HepG2 (cell line): Measurements from ENCODE around the gene LAMA5. TPM values are rescaled to one million over a fixed set of nuclear protein-coding genes. Genes with fewer than 3 reads are reported as not detected.

Experiments used
- ARNT ChIP-seq: fragments of 450-650 bp; IDR thresholded peaks from 2 replicates; pipeline ENCODE4 v1.6.1; 2017
- ELF1 ChIP-seq: sonication (generic); formaldehyde crosslinking; IDR thresholded peaks from 2 replicates; pipeline ENCODE4 v1.4.0; 2020; ENCODE audit warnings: missing genetic modification reagents
- FIP1L1 ChIP-seq: fragments of 200-400 bp; formaldehyde crosslinking; IDR thresholded peaks from 2 replicates; pipeline ENCODE4 v1.6.1; 2018; ENCODE audit warnings: low read depth, mild to moderate bottlenecking, low read length, moderate library complexity, borderline replicate concordance; ENCODE audit not compliant: insufficient read depth
- HMG20B ChIP-seq: conservative IDR thresholded peaks from 2 replicates; pipeline ENCODE4 v1.6.1; 2016; ENCODE audit warnings: missing genetic modification reagents, missing compliant biosample characterization
- NR2F1 ChIP-seq, 2 experiments: fragments of 450-650 bp in 1 of 2; formaldehyde crosslinking in 1 of 2; IDR thresholded peaks; 2 replicates each; pipeline versions ENCODE4 v1.5.0 to v1.6.1; 2016 to 2020; ENCODE audit warnings: mild to moderate bottlenecking in 1 of 2, missing compliant biosample characterization in 1 of 2, missing genetic modification reagents in 1 of 2, moderate library complexity in 1 of 2
- RBM22 ChIP-seq: fragments of 200-400 bp; formaldehyde crosslinking; optimal IDR thresholded peaks from 2 replicates; pipeline ENCODE3; 2017; ENCODE audit warnings: mild to moderate bottlenecking, low read length, moderate library complexity
- SAP130 ChIP-seq: IDR thresholded peaks from 2 replicates; pipeline ENCODE4 v1.6.1; 2016; ENCODE audit warnings: low read depth
- SCMH1 ChIP-seq: sonication (generic); formaldehyde crosslinking; IDR thresholded peaks from 2 replicates; pipeline ENCODE4 v1.9.0; 2021; ENCODE audit warnings: missing genetic modification reagents, mild to moderate bottlenecking, borderline replicate concordance
- SKI ChIP-seq: fragments of 450-650 bp; IDR thresholded peaks from one replicate; pipeline ENCODE4 v1.6.1; 2018; ENCODE audit warnings: mild to moderate bottlenecking; ENCODE audit not compliant: partially characterized antibody
- SMAD3 ChIP-seq: sonication (generic); formaldehyde crosslinking; IDR thresholded peaks from 2 replicates; pipeline ENCODE4 v1.4.0; 2020; ENCODE audit warnings: missing genetic modification reagents
- ZBTB20 ChIP-seq: sonication (generic); formaldehyde crosslinking; IDR thresholded peaks from 2 replicates; pipeline ENCODE4 v1.8.1; 2023; ENCODE audit warnings: missing genetic modification reagents, low read depth, mild to moderate bottlenecking, borderline replicate concordance
- ZNF180 ChIP-seq: sonication (generic); formaldehyde crosslinking; IDR thresholded peaks from 2 replicates; pipeline ENCODE4 v1.4.0; 2020; ENCODE audit warnings: low read depth, missing genetic modification reagents, borderline replicate concordance
- ZNF550 ChIP-seq: sonication (generic); formaldehyde crosslinking; IDR thresholded peaks from 2 replicates; pipeline ENCODE4 v1.4.0; 2020; ENCODE audit warnings: mild to moderate bottlenecking, missing genetic modification reagents, borderline replicate concordance
- polyA plus RNA-seq, 8 experiments: library from polyadenylated mRNA; depleted of rRNA in 3 of 8; stranded (reverse) in 7 of 8; unstranded in 1 of 8; fragments of >200 nt; fragmentation: Illumina TruSeq in 4 of 8; extraction: Trizol in 4 of 8; gene quantifications; 2 replicates each; pipeline versions ENCODE4 v1.2.1 to v1.2.3, GENCODE V29; 2011 to 2016; ENCODE audit warnings: low read depth in 4 of 8, missing spikeins in 1 of 8, mixed read lengths in 1 of 8; ENCODE audit not compliant: insufficient read depth in 1 of 8
- total RNA-seq, 5 experiments: library from RNA; depleted of rRNA; stranded (reverse); fragments of >200 nt; fragmentation: Illumina TruSeq; extraction: Trizol; gene quantifications; 2 replicates each; pipeline ENCODE4 v1.2.3, GENCODE V29; 2016; ENCODE audit warnings: low read depth in 1 of 5
- TF ChIP-seq, protein P1 (sequence below): sonication (generic); formaldehyde crosslinking; IDR thresholded peaks from 2 replicates; pipeline ENCODE4 v1.9.0; 2021; ENCODE audit warnings: mild to moderate bottlenecking, missing genetic modification reagents
- TF ChIP-seq, protein P2 (sequence below): sonication (generic); formaldehyde crosslinking; conservative IDR thresholded peaks from 2 replicates; pipeline ENCODE4 v1.8.1; 2023; ENCODE audit warnings: missing genetic modification reagents
- TF ChIP-seq, protein P3 (sequence below): sonication (generic); formaldehyde crosslinking; IDR thresholded peaks from 2 replicates; pipeline ENCODE4 v1.4.0; 2020; ENCODE audit warnings: mild to moderate bottlenecking, missing genetic modification reagents
- TF ChIP-seq, protein P4 (sequence below): sonication (generic); formaldehyde crosslinking; IDR thresholded peaks from 2 replicates; pipeline ENCODE4 v1.5.1; 2020; ENCODE audit warnings: mild to moderate bottlenecking, missing genetic modification reagents, moderate library complexity

LAMA5 gene
- total and polyA plus RNA-seq, 2 of the 13 experiments (the other 11 are each of a cell fraction or from before 2014, with no cell fraction given) = 21.0 to 44.7 TPM

DNA sequence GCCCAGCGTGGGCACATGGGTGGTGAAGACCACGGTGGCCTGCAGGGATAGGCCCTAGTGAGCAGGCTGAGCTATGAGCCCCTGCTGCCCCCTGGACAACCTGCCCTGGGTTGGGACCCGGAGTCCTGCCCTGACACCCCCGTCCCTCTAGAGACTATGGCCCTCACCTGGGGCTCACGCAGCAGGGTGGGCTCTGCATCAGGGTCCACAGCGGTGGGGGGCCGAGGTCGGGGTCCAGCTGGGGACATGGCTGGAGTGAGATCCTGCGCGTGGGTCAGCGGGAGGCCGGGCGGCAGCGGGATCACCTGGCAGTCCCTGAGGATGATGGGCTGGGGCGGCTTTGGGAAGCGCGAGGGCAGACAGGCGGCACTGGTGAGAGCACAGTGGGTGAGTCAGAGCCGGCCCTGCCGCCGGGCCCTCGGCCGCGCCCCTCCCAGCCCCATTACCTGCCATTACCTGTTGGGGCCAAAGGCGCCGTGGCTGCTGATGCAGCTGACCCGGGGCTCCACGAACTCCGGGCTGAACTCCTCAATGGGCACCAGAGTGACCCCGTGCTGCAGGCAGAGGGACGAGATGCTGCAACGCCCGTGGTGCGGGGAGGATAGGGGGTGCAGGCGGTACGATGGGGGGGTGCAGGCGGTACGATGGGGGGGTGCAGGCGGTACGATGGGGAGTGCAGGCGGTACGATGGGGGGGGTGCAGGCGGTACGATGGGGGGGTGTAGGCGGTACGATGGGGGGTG, 36.4 kb downstream of the LAMA5 start (continued):
- TF ChIP-seq, protein P1, sequence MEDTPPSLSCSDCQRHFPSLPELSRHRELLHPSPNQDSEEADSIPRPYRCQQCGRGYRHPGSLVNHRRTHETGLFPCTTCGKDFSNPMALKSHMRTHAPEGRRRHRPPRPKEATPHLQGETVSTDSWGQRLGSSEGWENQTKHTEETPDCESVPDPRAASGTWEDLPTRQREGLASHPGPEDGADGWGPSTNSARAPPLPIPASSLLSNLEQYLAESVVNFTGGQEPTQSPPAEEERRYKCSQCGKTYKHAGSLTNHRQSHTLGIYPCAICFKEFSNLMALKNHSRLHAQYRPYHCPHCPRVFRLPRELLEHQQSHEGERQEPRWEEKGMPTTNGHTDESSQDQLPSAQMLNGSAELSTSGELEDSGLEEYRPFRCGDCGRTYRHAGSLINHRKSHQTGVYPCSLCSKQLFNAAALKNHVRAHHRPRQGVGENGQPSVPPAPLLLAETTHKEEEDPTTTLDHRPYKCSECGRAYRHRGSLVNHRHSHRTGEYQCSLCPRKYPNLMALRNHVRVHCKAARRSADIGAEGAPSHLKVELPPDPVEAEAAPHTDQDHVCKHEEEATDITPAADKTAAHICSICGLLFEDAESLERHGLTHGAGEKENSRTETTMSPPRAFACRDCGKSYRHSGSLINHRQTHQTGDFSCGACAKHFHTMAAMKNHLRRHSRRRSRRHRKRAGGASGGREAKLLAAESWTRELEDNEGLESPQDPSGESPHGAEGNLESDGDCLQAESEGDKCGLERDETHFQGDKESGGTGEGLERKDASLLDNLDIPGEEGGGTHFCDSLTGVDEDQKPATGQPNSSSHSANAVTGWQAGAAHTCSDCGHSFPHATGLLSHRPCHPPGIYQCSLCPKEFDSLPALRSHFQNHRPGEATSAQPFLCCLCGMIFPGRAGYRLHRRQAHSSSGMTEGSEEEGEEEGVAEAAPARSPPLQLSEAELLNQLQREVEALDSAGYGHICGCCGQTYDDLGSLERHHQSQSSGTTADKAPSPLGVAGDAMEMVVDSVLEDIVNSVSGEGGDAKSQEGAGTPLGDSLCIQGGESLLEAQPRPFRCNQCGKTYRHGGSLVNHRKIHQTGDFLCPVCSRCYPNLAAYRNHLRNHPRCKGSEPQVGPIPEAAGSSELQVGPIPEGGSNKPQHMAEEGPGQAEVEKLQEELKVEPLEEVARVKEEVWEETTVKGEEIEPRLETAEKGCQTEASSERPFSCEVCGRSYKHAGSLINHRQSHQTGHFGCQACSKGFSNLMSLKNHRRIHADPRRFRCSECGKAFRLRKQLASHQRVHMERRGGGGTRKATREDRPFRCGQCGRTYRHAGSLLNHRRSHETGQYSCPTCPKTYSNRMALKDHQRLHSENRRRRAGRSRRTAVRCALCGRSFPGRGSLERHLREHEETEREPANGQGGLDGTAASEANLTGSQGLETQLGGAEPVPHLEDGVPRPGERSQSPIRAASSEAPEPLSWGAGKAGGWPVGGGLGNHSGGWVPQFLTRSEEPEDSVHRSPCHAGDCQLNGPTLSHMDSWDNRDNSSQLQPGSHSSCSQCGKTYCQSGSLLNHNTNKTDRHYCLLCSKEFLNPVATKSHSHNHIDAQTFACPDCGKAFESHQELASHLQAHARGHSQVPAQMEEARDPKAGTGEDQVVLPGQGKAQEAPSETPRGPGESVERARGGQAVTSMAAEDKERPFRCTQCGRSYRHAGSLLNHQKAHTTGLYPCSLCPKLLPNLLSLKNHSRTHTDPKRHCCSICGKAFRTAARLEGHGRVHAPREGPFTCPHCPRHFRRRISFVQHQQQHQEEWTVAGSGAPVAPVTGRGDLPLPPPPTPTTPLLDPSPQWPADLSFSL (CRISPR knock-in tag) = no peak
- TF ChIP-seq, protein P2, sequence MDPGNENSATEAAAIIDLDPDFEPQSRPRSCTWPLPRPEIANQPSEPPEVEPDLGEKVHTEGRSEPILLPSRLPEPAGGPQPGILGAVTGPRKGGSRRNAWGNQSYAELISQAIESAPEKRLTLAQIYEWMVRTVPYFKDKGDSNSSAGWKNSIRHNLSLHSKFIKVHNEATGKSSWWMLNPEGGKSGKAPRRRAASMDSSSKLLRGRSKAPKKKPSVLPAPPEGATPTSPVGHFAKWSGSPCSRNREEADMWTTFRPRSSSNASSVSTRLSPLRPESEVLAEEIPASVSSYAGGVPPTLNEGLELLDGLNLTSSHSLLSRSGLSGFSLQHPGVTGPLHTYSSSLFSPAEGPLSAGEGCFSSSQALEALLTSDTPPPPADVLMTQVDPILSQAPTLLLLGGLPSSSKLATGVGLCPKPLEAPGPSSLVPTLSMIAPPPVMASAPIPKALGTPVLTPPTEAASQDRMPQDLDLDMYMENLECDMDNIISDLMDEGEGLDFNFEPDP (CRISPR knock-in tag) = no peak
- no peak for TF ChIP-seq ZNF180 (CRISPR knock-in tag)
- TF ChIP-seq RBM22 = peak; percentile 15
- TF ChIP-seq, protein P3, sequence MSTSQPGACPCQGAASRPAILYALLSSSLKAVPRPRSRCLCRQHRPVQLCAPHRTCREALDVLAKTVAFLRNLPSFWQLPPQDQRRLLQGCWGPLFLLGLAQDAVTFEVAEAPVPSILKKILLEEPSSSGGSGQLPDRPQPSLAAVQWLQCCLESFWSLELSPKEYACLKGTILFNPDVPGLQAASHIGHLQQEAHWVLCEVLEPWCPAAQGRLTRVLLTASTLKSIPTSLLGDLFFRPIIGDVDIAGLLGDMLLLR = no peak
- no peak for TF ChIP-seq SMAD3 (CRISPR knock-in tag)
- TF ChIP-seq ELF1 (CRISPR knock-in tag) = no peak
- TF ChIP-seq SAP130 (CRISPR knock-in tag) = no peak
- TF ChIP-seq HMG20B (CRISPR knock-in tag) = no peak
- TF ChIP-seq, protein P4, sequence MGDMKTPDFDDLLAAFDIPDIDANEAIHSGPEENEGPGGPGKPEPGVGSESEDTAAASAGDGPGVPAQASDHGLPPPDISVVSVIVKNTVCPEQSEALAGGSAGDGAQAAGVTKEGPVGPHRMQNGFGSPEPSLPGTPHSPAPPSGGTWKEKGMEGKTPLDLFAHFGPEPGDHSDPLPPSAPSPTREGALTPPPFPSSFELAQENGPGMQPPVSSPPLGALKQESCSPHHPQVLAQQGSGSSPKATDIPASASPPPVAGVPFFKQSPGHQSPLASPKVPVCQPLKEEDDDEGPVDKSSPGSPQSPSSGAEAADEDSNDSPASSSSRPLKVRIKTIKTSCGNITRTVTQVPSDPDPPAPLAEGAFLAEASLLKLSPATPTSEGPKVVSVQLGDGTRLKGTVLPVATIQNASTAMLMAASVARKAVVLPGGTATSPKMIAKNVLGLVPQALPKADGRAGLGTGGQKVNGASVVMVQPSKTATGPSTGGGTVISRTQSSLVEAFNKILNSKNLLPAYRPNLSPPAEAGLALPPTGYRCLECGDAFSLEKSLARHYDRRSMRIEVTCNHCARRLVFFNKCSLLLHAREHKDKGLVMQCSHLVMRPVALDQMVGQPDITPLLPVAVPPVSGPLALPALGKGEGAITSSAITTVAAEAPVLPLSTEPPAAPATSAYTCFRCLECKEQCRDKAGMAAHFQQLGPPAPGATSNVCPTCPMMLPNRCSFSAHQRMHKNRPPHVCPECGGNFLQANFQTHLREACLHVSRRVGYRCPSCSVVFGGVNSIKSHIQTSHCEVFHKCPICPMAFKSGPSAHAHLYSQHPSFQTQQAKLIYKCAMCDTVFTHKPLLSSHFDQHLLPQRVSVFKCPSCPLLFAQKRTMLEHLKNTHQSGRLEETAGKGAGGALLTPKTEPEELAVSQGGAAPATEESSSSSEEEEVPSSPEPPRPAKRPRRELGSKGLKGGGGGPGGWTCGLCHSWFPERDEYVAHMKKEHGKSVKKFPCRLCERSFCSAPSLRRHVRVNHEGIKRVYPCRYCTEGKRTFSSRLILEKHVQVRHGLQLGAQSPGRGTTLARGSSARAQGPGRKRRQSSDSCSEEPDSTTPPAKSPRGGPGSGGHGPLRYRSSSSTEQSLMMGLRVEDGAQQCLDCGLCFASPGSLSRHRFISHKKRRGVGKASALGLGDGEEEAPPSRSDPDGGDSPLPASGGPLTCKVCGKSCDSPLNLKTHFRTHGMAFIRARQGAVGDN = no peak
- TF ChIP-seq SKI = no peak
- no peak for TF ChIP-seq FIP1L1
- TF ChIP-seq ARNT = no peak
- TF ChIP-seq ZNF550 (CRISPR knock-in tag) = no peak
- no peak for TF ChIP-seq SCMH1 (CRISPR knock-in tag)
- no peak for TF ChIP-seq NR2F1 (CRISPR knock-in tag; IDR thresholded peaks at IDR 0.05)
- TF ChIP-seq ZBTB20 (CRISPR knock-in tag) = no peak
